Peyer's patch (tissue), 4 donors: ENCODE data around the gene PSMB2.

Experiments used
- CTCF ChIP-seq, 6 experiments: fragments of 450-650 bp in 4 of 6; fragments of 200-600 bp in 2 of 6; sonication (generic) in 1 of 6; IDR thresholded peaks; one replicate each; pipeline ENCODE4 v1.5.1; 2017 to 2019; ENCODE audit warnings: antibody characterized with exemption in 6 of 6, mild to moderate bottlenecking in 3 of 6, moderate library complexity in 1 of 6
- POLR2A ChIP-seq, 2 donors: fragments of 450-650 bp; IDR thresholded peaks; one replicate each; pipeline ENCODE4 v1.5.1; 2017; ENCODE audit warnings: antibody characterized with exemption in 2 of 2, mild to moderate bottlenecking in 2 of 2, moderate library complexity in 2 of 2

- TF ChIP-seq CTCF (IDR thresholded peaks at IDR 0.05): no peak
- TF ChIP-seq POLR2A (IDR thresholded peaks at IDR 0.05): no peak
These were observed 70.7 kb downstream of the PSMB2 start for GRCh38 chr1:35570589-35571137.
